Measurements from ENCODE around the gene FAM118B.

Gene FAM118B

GRCh38 chr11:126224647-126225294, 13.2 kb downstream of the FAM118B start:
- TF ChIP-seq, protein P1, sequence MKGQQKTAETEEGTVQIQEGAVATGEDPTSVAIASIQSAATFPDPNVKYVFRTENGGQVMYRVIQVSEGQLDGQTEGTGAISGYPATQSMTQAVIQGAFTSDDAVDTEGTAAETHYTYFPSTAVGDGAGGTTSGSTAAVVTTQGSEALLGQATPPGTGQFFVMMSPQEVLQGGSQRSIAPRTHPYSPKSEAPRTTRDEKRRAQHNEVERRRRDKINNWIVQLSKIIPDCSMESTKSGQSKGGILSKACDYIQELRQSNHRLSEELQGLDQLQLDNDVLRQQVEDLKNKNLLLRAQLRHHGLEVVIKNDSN (IDR thresholded peaks at IDR 0.05), result no peak
- TF ChIP-seq, protein P2, sequence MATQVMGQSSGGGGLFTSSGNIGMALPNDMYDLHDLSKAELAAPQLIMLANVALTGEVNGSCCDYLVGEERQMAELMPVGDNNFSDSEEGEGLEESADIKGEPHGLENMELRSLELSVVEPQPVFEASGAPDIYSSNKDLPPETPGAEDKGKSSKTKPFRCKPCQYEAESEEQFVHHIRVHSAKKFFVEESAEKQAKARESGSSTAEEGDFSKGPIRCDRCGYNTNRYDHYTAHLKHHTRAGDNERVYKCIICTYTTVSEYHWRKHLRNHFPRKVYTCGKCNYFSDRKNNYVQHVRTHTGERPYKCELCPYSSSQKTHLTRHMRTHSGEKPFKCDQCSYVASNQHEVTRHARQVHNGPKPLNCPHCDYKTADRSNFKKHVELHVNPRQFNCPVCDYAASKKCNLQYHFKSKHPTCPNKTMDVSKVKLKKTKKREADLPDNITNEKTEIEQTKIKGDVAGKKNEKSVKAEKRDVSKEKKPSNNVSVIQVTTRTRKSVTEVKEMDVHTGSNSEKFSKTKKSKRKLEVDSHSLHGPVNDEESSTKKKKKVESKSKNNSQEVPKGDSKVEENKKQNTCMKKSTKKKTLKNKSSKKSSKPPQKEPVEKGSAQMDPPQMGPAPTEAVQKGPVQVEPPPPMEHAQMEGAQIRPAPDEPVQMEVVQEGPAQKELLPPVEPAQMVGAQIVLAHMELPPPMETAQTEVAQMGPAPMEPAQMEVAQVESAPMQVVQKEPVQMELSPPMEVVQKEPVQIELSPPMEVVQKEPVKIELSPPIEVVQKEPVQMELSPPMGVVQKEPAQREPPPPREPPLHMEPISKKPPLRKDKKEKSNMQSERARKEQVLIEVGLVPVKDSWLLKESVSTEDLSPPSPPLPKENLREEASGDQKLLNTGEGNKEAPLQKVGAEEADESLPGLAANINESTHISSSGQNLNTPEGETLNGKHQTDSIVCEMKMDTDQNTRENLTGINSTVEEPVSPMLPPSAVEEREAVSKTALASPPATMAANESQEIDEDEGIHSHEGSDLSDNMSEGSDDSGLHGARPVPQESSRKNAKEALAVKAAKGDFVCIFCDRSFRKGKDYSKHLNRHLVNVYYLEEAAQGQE (IDR thresholded peaks at IDR 0.05; ENCODE audit: low read depth), result no peak
- TF ChIP-seq FOXM1 (IDR thresholded peaks at IDR 0.05; ENCODE audit: borderline replicate concordance, low read depth) (no peak), RAD21 (IDR thresholded peaks at IDR 0.05; ENCODE audit: low read depth) (no peak), CREB1 (IDR thresholded peaks at IDR 0.05; ENCODE audit: low read depth) (no peak), TAF1 (IDR thresholded peaks at IDR 0.05; ENCODE audit: low read depth) (no peak), NFIC (IDR thresholded peaks at IDR 0.05) (no peak), TEAD4 (IDR thresholded peaks at IDR 0.05) (no peak), YY1 (IDR thresholded peaks at IDR 0.05; ENCODE audit: low read depth) (no peak), EP300 (IDR thresholded peaks at IDR 0.05; ENCODE audit: borderline replicate concordance) (no peak)
- TF ChIP-seq, protein P3, sequence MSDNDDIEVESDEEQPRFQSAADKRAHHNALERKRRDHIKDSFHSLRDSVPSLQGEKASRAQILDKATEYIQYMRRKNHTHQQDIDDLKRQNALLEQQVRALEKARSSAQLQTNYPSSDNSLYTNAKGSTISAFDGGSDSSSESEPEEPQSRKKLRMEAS (IDR thresholded peaks at IDR 0.05), result no peak

DNA sequence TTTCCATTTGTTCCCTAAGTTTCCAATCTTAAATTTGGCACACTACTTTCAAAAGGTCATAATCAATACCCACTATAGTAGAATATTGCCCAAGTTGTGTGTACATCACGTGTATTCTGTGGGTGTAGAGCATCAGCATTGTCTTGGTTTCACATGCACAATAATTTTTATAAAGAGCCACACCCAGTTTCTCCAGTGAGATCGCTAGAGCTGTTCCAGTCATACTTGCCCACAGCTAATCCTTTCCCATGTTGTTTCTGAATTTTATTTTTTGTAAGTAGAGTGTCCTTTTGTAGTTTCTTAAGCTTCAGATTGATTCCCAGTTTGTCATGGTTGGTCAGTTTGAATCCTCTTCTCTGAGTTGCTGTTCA, 13.7 kb downstream of the FAM118B start:
- TF ChIP-seq FOXM1 (IDR thresholded peaks at IDR 0.05; ENCODE audit: borderline replicate concordance, low read depth) (no peak), RAD21 (IDR thresholded peaks at IDR 0.05; ENCODE audit: low read depth) (no peak), NFIC (IDR thresholded peaks at IDR 0.05) (no peak), CEBPB (IDR thresholded peaks at IDR 0.05) (no peak), EGR1 (IDR thresholded peaks at IDR 0.05) (no peak), ZBTB7A (IDR thresholded peaks at IDR 0.05; ENCODE audit: low read depth) (no peak), TEAD4 (IDR thresholded peaks at IDR 0.05) (no peak), CREB1 (IDR thresholded peaks at IDR 0.05; ENCODE audit: low read depth) (no peak), EP300 (IDR thresholded peaks at IDR 0.05; ENCODE audit: borderline replicate concordance) (no peak), TCF12 (IDR thresholded peaks at IDR 0.05; ENCODE audit: low read depth) (no peak), YY1 (IDR thresholded peaks at IDR 0.05; ENCODE audit: low read depth) (no peak), TAF1 (IDR thresholded peaks at IDR 0.05; ENCODE audit: low read depth) (no peak)
- TF ChIP-seq, protein P2 (IDR thresholded peaks at IDR 0.05; ENCODE audit: low read depth), result no peak
- TF ChIP-seq, protein P1 (IDR thresholded peaks at IDR 0.05), result no peak
- TF ChIP-seq, protein P3 (IDR thresholded peaks at IDR 0.05), result no peak

DNA sequence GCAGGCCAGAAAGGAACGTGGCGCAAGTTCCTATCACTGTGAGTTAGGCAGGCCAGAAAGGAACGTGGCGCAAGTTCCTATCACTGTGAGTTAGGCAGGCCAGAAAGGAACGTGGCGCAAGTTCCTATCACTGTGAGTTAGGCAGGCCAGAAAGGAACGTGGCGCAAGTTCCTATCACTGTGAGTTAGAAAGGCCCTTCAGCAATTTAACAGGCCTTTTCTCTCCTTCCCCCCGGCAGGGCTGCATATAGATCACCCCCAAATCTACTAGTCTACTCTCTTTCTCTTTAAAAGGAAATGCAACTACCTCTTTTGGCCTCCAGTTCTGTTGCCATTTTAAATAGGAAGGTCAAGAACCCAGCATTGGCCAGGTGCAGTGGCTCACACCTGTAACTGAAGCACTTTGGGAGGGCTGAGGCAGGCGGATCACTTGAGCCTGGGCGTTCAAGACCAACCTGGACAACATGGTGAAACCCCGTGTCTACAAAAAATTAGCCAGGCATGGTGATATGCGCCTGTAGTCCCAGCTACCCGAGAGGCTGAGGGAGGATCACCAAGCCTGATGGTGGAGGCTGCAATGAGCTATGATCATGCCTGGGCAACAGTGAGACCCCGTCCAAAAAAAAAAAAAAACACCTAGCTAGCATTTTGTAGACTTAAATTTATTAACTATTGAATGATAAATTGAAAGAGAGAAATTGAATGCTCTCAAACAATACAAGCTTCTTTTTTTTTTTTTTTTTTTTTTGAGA, 14.9 kb downstream of the FAM118B start:
- TF ChIP-seq YY1 (IDR thresholded peaks at IDR 0.05; ENCODE audit: low read depth), result no peak

DNA sequence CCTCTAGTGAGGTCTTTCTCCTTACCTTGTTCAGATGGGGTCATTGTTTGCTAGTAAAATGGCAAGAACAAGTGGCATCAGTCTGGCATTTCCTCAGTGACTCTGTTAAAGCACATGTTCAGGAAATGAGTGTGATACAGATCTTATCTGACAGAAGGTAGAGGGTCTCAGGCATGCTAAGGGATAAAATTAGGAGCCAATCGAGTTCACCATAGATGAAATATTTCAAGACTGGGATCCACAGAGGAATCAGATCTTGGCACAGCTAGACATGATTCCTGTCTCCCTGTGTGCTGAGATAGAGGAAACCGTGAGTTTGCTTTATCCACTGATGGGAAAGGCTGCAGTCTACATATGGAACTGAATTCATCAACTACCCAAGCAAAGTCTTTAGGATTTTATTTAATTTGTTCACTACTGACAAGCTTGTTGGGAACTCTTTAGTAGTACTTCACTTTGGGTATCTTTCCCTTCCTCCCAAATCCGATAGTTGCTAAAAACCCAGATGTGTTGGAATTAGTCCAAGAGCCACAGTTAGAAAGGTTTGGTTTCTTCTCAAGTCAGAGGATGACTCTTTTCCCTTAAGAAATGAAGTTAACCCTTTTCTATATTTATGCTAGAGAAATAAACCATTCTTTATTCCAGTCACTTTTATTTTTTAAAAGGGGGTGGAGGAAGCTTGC, 18.4 kb downstream of the FAM118B start:
- TF ChIP-seq TEAD4 (IDR thresholded peaks at IDR 0.05) (no peak), ZBTB7A (IDR thresholded peaks at IDR 0.05; ENCODE audit: low read depth) (no peak), CREB1 (IDR thresholded peaks at IDR 0.05; ENCODE audit: low read depth) (no peak), CEBPB (IDR thresholded peaks at IDR 0.05) (no peak), NFIC (IDR thresholded peaks at IDR 0.05) (no peak), YY1 (IDR thresholded peaks at IDR 0.05; ENCODE audit: low read depth) (no peak), EGR1 (IDR thresholded peaks at IDR 0.05) (no peak), FOXM1 (IDR thresholded peaks at IDR 0.05; ENCODE audit: borderline replicate concordance, low read depth) (no peak), TAF1 (IDR thresholded peaks at IDR 0.05; ENCODE audit: low read depth) (no peak), TCF12 (IDR thresholded peaks at IDR 0.05; ENCODE audit: low read depth) (no peak)
- TF ChIP-seq, protein P3 (IDR thresholded peaks at IDR 0.05), result no peak
- TF ChIP-seq, protein P2 (IDR thresholded peaks at IDR 0.05; ENCODE audit: low read depth), result no peak
